Activated CD8-positive, alpha-beta memory T cell treated with anti-CD3 and anti-CD28 coated beads, Interleukin-2, amount 50 U/mL, for 4 hours (primary cell): ENCODE results near the gene ADI1.
"Not testable (repeated sequence)": the region's sequence is repeated elsewhere in the genome, so short reads cannot be mapped to it uniquely, and the experiment has no call there.

Source experiments
- DNase-seq: peaks from one replicate; pipeline ENCODE4 v3.0.0-alpha.2; 2020

The ADI1 gene

GRCh38 chr2:3527886-3528785, 8.8 kb upstream of the ADI1 start:
- no peak for DNase-seq

GRCh38 chr2:3526871-3527270, 7.5 kb upstream of the ADI1 start:
- DNase-seq = no peak

- no peak for DNase-seq
These were observed 4.3 kb upstream of the ADI1 start for GRCh38 chr2:3523551-3524041.

- DNase-seq = no peak
These were observed 3.7 kb upstream of the ADI1 start for GRCh38 chr2:3522961-3523421.

GRCh38 chr2:3520591-3520990, 1.3 kb upstream of the ADI1 start:
- DNase-seq = no peak

- DNase-seq = peak; percentile 99
These were observed 656 bp downstream of the ADI1 start for GRCh38 chr2:3518496-3519254.

- no peak for DNase-seq
These were observed 1.3 kb downstream of the ADI1 start for GRCh38 chr2:3517948-3518495.

- no peak for DNase-seq
These were observed 2.5 kb downstream of the ADI1 start for GRCh38 chr2:3516831-3517230.

GRCh38 chr2:3515438-3515837, 3.9 kb downstream of the ADI1 start:
- DNase-seq = not testable (repeated sequence)

- no peak for DNase-seq
These were observed 6.1 kb downstream of the ADI1 start for GRCh38 chr2:3513026-3513810.

- no peak for DNase-seq
These were observed 7.2 kb downstream of the ADI1 start for GRCh38 chr2:3512086-3512485.

GRCh38 chr2:3505771-3506170, 13.6 kb downstream of the ADI1 start:
- DNase-seq = no peak

- no peak for DNase-seq
These were observed 14.6 kb downstream of the ADI1 start for GRCh38 chr2:3504741-3505140.

- no peak for DNase-seq
These were observed 15.8 kb downstream of the ADI1 start for GRCh38 chr2:3503483-3503882.

- DNase-seq = no peak
These were observed 16.3 kb downstream of the ADI1 start for GRCh38 chr2:3503046-3503445.

- DNase-seq = no peak
These were observed 18.9 kb downstream of the ADI1 start for GRCh38 chr2:3500326-3500899.

GRCh38 chr2:3498783-3499394, 20.4 kb downstream of the ADI1 start:
- DNase-seq = no peak

- DNase-seq = not testable (repeated sequence)
These were observed 22.6 kb downstream of the ADI1 start for GRCh38 chr2:3496708-3497080.

GRCh38 chr2:3494984-3495666, 24.2 kb downstream of the ADI1 start:
- no peak for DNase-seq

- DNase-seq = no peak
These were observed 25.7 kb downstream of the ADI1 start for GRCh38 chr2:3493615-3494007.

- DNase-seq = no peak
These were observed 26.2 kb downstream of the ADI1 start for GRCh38 chr2:3492951-3493614.
